Fibroblast of gingiva (primary cell): ENCODE measurements around the gene GPR135.

Experiments
- DNase-seq: peaks from one replicate; pipeline ENCODE4 v3.0.0-alpha.2; 2011; ENCODE audit warnings: low read depth

GPR135 gene, protein sequence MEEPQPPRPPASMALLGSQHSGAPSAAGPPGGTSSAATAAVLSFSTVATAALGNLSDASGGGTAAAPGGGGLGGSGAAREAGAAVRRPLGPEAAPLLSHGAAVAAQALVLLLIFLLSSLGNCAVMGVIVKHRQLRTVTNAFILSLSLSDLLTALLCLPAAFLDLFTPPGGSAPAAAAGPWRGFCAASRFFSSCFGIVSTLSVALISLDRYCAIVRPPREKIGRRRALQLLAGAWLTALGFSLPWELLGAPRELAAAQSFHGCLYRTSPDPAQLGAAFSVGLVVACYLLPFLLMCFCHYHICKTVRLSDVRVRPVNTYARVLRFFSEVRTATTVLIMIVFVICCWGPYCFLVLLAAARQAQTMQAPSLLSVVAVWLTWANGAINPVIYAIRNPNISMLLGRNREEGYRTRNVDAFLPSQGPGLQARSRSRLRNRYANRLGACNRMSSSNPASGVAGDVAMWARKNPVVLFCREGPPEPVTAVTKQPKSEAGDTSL

DNA sequence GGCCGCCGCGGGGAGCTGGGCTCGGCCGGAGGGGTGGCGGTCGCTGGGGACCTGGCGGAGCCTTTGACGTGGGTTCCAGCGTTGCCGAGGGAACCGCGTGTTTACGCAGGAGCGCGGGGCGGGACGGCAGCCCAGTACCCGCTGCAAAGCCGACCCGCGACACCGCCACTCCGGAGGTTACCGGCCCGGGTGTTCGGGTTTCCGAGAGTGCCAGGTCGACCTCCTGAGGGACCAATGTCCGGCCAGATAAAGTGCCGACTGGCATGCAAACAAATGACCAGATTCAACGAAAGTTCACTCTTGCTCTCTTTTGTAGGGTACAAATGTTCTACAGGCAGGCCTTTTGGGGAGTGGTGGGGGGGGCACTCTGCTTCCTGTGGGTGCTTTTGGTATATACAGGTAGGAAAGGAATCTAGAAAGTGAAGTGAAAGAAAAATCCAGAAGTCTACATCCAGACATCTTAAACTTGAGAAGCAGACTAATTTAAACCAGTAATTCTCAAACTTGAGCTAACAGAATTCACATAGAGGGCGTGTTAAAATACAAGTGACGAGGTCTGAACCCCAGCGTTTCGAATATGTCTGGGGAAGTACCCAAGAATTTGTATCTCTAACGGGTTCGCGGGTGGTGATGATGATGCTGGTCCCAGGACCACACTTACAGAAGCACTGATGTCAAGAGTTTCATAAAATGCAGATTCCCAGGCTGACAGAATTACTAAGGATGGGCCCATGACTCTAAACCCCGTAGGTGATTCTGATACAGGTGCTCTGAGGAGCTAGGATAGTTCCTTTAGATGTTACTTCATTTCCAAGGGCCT is at the start of gene GPR135:
TSS of gene GPR135 (minus strand) at position 65 of the 820 bp plus-strand sequence. CDS start 154 bp downstream, outside the sequence.
- DNase-seq, result peak; percentile 8

DNA sequence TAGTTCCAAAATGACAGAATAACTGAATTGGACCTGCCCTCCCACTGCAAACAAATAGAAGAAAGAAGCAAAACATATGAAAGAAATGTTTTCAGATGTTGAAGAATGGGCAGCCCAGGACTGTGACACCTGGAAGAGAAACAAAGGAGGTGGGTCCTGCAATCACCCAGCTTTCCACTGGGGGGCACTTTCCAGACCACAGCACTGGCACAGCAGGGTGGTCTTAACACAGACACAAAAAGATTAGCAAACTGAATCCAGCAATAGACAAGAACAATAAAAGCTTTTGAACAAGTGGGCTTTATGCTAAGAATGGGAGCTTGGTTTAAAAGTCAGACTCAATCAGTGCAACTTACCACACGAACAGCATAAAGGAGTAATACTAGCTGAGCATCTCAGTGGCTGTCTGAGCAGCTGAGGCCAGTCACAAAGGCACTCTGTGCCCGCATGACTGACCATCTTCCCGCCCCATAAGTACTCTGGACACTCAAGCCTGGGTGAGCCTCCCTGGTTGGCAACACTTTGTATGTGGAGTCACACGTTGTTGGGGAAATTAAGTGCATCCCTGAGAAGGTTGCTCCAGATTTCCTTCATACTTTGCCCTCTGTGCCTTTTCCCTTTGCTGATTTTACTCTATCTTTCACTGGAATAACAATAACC is 46.9 kb upstream of the GPR135 start:
- no peak for DNase-seq

DNA sequence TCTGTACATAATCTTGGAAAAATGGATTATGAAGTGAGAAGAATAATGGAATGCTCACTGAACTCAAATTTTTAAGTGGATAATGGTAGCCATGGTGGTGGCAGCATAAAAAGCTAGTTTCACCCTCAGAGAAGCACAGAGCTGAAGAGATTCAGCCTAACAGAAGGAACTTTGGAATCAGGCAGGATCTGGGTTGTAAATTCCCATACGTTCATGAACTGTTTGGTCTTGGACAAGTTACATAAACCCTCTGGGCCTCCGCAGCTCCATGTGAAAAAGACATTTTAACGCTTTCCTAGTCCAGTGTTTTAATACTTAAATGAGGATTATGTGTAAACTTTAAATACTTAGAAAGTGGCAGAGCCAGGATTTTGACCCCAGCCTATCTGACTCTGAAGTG is 45.8 kb upstream of the GPR135 start:
- no peak for DNase-seq

DNA sequence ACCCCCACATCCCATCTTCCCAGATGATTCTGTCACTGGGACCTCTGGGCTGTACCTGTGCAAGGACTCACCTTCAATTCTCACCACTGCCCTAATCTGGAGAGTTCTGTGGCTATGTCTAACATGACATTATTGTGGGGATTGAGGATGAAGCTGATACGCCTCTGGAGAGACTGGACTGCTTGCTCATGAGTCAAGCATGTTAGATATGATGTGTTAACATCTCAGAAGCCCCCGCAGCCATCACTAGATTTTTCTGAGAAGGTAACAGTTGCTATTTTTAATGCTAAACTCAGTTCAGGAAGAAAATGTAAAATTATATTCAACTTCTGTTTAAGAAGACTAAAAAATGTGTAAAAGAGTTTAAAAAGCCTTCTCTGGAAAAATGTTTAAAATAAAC is 44.8 kb upstream of the GPR135 start:
- no peak for DNase-seq

DNA sequence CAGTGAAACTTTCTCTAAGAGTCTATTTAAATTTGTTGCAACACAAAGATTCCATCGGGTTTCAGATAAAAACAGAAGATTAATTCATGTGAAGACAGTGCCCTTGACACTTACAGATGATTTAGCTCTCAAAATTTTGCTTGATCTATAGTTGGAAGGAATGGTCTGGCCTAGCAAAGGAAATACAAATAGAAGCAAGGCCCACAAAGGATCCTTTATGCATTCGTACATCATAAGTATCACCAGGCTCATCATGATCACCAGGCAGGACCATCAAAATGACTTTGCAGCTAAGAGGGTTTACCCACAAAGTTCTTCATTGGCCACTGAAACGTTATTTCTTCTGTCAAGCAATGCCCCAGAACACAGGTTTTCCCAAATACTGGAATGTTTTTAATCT is 43.9 kb upstream of the GPR135 start:
- no peak for DNase-seq

DNA sequence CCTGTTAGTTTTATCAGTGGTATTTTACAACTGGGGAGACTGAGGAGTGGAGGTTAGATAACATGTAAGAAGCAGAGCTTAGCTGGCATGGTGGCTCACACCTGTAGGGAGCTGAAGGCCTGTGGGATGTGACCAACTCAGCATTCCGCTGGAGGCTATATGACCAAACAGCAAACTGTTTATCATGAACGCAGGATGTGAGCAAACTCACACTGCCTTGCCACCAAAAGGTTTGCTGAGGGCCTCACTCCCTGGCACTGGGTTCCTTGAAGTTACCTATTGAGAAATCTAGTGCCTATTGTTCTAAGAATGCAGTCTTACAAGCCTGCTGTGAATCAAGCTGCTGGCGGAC is 42.5 kb upstream of the GPR135 start:
- no peak for DNase-seq

DNA sequence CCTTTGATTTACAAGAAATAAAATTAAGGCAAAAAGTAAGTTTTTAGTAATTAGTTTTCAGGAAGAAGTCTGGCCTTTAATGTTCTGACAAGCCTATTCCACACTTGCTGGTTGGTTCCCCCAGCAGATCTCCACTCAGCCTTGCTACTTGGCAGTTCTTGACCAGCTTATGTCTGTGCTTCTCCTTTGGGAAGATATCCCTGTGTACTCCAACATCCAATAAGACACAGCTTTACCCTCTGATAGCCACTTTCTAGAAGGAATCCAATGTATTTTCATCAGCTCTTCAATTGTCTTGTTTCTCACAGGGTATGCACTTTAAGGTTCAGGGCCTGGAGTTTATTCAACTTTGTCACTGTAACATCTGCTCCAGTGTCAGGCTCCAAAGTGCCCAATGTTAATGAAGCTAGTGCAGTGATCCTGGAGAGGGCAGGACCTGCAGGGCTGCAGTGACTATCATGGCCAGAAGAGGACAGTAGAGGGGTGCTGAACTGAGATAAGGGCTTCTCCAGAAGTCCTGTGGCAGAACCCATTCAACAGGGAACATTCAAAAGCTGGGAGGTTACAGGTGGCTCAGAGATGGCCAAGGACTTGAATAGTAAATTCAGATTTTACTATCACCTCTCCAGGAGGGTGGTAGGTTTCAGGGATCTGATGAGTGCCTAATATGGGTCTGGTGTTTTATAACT is 42.0 kb upstream of the GPR135 start:
- peak; percentile 26 for DNase-seq

DNA sequence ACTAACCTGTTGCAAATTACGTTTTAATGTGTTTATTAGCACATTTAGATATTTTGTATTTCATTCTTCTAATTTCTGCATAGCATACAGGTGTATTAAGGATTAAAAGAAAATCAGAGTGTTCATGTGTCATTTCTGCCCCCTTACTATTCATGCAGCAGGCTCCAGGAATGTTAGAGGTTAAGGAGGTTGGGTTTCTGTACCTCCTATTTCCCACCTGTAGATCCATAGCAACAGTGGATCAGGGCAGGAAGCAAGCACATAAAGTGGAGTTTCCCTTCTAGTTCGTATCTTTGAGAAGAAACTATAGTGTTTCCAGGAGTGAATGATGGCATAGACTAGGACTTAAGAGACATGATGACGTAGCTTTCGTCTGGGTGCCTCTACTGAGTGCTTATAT is 38.1 kb upstream of the GPR135 start:
- DNase-seq, result no peak

DNA sequence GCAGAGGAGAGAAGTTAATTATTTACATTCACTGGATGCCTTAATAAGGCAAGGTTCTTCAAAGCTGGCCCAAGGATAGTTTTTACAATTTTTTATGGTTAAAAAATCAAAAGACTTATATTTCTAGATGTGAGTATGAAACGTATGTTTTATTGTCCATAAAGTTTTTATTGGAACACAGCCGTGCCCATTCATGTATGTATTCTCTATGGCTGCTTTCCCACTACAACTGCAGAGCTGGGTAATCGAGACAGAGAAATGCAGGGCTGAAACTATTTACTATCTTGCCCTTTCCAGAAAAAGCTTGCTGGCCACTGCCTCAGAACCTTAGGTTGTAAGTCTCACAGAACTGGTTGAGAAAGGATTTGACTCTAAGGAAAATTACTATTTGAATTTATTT is 35.6 kb upstream of the GPR135 start:
- DNase-seq, result no peak

DNA sequence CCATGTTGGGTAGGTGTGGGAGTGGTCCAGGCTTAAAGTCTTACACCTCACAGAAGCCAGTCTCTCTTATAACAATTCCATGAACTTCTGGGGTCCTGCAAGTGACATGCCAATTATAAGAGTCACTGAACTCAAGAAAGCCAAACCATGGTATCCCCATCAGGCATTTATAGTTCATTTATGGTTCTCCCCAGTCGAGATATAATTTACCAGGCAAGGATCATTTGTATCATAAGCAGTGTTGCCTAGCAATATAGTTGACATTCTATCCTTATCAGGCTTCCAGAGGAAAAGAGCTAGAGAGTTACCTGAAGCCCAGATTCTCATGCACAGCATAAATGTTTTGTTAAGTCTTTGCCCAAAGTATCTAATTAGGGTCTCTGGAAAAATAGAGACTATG is 27.2 kb upstream of the GPR135 start:
- no peak for DNase-seq

DNA sequence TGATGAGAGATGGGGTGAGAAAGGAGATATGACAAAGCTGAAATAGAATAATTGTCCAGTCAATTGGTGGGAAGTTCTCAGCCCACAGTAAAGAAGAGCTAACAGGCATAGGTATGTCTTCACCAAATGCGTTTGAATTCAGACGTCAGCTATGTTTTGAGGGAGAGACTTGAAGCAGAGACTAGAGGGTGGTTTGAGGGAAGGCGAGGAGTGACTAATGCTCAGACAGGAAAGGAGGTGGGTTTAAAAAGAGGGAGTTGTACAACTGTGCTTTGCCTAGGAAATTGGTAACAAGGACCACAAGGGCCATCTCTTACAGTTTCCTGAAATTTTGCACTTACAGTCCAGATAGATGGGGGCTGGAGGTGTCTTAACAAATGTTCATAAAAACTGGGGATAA is 25.6 kb upstream of the GPR135 start:
- no peak for DNase-seq

DNA sequence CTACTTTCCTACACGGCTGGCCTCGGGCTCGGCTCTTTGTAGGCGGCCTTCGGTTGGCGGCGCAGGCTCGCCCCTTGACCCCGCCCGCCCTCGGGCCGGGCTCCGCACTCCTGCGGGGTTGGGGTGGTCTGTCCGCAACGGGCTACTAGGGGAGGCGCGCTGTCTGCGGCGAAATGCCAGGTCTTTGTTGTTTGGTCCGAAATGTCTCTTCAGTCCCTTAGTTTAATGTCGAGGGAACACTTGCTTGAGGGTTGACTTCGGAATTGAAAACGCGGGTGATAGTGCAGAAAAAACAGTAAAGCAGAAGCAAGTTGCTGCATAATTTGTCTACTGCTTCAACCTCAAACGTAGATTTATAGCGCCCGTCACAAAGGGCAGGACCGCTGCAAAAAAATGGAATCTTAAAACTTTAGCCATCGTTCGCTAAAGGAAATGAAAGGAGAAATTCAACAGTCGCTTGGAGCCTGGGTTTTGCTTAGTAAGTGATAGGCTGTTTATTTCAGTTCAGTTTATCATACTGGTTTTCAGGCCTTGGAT is 19.5 kb upstream of the GPR135 start:
- no peak for DNase-seq

DNA sequence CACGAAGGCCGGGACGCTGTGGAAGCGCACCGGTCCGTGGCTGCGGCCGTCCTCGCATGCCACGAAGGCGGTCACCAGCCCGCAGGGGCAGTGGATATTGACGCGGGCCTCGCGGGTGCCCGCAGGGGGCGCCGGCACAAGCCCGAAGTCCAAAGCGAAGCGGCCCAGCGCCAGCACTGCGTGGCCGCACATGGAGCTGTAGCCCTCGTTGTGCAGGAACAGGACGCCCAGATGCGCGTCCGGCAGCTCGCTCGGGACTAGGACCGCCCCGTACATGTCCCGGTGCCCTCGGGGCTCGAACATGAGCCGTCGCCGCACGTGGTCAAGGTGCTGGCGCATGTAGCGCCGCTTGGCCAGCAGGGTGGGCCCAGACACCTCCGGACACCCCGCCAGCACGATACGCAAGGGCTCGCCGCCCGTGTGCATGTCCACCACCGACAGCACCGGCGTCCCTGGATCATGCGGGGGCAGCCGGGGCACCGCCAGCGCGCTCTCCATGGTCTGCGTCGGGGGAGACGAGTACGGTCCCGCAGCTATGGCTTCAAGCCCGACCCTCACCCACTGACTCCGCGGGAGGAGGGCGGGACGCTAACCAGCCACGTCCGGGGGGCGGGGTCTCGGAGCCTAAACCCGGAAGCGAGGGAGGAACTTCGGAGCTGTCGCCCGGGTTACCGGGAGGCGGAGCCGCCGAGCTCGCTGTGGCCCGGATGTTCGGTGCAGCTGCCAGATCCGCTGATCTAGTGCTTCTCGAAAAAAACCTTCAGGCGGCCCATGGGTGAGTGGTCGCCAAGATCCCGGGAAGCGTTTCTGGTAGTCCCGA is 18.8 kb upstream of the GPR135 start, which contains the start of the genes JKAMP and L3HYPDH:
TSS of gene JKAMP (plus strand) at position 699 of the 820 bp plus-strand sequence. CDS start at position 772, 73 bp downstream.
TSS of gene L3HYPDH (minus strand) at position 590 of the 820 bp plus-strand sequence. CDS start at position 498, 92 bp downstream.
- peak; percentile 94 for DNase-seq

DNA sequence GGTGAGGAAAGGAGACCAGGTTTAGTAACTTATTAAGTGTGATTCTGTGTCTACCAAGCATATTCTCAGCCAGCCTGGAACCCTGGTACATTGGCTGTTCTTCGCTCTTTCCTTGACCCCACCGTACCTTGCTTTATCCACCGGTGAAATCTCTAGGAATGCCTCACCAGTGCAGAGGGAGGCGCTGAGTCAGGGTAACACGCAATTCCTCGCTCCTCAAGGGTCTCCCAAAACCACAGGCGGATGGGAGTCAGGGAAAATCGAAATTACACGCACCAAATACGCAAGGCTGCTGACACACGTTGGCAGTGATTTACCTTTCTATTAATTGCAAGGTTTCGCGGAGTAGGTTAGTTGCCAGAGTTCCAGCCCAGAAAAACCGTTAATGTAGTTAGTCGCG is 18.2 kb upstream of the GPR135 start:
- DNase-seq, result peak; percentile 6

DNA sequence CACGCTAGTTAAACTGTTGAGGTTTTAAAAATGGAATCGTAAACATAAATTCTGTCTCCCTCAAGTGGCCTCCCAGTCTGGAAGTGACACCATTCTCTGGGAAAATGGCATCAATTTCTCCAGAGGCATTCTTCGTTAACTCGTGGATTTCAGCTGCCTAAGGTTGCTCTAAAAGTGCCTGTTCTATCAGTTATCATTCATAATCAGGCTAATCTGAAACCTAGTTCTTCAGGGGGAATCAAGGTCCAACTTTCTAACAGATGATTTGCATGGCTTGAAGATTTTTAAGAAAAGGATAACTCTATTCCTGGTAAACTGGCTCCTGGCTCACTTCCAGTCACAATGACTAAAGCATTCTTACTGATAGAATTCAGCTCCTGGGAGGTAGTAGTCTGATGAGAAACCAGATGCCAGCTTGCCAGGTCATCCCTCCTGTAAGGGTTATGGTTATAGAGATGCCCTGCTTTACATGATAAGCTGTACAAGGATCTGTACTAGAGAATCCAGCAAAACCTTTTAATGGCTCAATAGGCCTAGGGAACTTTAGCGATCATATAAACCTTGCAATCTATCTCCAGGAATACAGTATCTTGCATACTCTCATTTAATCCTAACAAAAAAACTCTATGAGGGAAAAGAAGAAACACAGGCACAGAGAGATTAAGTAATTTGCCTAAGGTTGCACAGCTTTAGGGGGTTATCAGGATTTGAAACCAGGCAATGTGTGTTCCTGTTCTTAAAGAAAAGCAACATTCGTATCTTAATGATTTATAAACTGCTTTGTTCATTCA is 17.6 kb upstream of the GPR135 start:
- DNase-seq, result peak; percentile 88

DNA sequence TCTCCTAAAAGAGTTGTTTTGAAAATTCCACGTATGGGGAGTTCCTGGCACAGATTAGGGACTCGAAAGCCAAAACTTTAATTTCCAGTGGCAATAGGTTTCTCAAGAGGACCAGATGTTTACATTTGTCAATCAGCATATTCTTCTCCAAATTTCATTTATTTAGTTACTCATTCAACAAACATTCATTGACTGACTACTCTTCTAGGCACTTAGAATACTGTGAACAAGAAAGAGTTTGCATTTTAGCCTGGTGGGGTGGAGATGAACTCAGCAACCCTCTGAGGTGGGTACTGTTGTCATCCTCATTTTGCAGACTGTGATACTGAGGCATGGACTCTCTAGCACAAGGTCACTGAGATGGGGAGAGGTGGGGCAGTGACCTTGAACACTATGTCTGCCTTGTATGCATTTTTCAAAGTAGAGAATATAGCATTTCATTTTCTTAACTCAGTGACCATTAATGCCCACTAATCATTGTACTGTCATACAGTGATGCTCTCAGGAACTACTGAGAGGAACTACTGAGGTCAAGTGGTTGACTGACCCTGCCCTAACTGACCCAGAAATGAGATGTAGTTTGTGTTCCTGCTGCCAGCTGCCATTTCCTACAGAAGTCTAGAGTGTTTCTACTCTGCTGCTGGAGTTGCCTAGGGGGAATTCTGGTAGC is 16.8 kb upstream of the GPR135 start:
- peak; percentile 92 for DNase-seq

DNA sequence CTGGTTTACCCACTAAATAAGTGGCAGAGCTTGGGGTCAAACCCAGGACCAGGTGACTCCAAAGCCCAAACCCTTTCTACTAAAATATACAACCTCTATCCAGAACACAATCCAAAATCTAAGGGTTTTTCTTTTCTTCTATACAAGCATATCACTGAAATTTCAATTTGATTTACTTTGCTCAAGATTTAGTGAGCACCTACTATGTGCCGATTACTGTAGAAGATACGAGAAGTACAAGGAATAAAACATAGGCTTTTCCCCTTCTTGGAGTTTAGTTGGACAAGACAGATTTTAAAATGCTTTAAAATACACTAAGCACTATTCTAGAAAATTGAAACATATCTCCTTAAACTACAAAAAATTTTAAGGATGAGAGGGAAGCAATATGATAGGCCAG is 16.2 kb upstream of the GPR135 start:
- no peak for DNase-seq

DNA sequence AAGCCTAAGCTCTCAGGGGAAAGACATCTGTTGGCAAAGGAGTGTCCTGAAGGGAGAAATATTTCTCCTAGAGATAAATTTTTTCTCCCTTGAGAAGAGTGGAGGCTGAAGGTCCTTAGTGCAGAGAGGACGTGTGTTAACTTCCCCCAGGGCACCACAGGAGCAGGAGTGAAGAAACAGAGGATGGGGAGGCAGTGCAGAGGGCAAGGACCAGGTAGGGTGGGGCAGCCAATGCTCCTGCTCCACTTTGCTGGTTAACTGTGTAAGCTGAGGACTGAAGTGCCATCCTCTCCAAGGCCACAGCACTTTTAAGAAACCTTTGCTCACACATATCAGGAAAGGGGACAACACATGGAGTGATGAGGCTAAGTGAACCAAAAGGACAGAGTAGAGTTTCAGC is 15.0 kb upstream of the GPR135 start:
- no peak for DNase-seq

DNA sequence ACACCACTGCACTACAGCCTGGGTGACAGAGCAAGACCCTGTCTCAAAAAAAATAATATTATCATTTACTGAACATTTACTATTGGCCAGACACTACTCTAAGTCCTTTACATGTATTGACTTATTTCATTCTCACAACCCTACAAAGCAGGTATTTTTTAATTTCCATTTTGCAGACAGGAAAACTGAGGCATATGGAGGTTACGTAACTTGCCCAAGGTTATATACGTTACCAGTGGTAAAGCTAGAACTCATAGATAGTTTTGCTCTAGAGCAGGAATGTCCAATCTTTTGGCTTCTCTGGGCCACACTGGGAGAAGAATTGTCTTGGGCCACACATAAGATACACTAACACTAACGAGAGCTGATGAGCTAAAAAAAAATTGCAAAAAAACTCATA is 13.4 kb upstream of the GPR135 start:
- DNase-seq, result no peak
